Stimulated activated CD4-positive, alpha-beta T cell treated with anti-CD3 and anti-CD28 coated beads, Interleukin-2, amount 100 ng/mL, for 4 hours (primary cell): ENCODE data around the gene SLC43A3.
"Not testable (repeated sequence)": the region's sequence is repeated elsewhere in the genome, so short reads cannot be mapped to it uniquely, and the experiment has no call there.

Experiments used
- DNase-seq: peaks from one replicate; pipeline ENCODE4 v3.0.0-alpha.2; 2020; ENCODE audit warnings: low read depth

The SLC43A3 gene

GRCh38 chr11:57405271-57405860 is 21.6 kb downstream of the SLC43A3 start:
- no peak for DNase-seq

- DNase-seq: no peak
These were observed 23.1 kb downstream of the SLC43A3 start for GRCh38 chr11:57403802-57404147.

GRCh38 chr11:57403003-57403801 is 23.7 kb downstream of the SLC43A3 start:
- not testable (repeated sequence) for DNase-seq

GRCh38 chr11:57402188-57403002 is 24.5 kb downstream of the SLC43A3 start:
- DNase-seq: no peak

- no peak for DNase-seq
These were observed 26.8 kb downstream of the SLC43A3 start for GRCh38 chr11:57399972-57400578.

GRCh38 chr11:57399221-57399620 is 27.7 kb downstream of the SLC43A3 start:
- no peak for DNase-seq

GRCh38 chr11:57397394-57397990 is 29.4 kb downstream of the SLC43A3 start:
- DNase-seq: no peak

- no peak for DNase-seq
These were observed 30.2 kb downstream of the SLC43A3 start for GRCh38 chr11:57396744-57397143.

GRCh38 chr11:57395905-57396623 is 30.9 kb downstream of the SLC43A3 start:
- no peak for DNase-seq

- no peak for DNase-seq
These were observed 32.5 kb downstream of the SLC43A3 start for GRCh38 chr11:57394203-57394965.

- no peak for DNase-seq
These were observed 34.2 kb downstream of the SLC43A3 start for GRCh38 chr11:57392763-57393105.

GRCh38 chr11:57392066-57392762 is 34.7 kb downstream of the SLC43A3 start:
- no peak for DNase-seq

- DNase-seq: no peak
These were observed 35.4 kb downstream of the SLC43A3 start for GRCh38 chr11:57391539-57391938.

- DNase-seq: no peak
These were observed 35.8 kb downstream of the SLC43A3 start for GRCh38 chr11:57391111-57391510.

GRCh38 chr11:57390535-57390934 is 36.4 kb downstream of the SLC43A3 start, which contains the start of gene PRG2:
Gene PRG2, minus strand, starts transcription at chr11:57390650. Its CDS starts 706 bp downstream, at chr11:57389944.
- DNase-seq: no peak

- no peak for DNase-seq
These were observed 39.5 kb downstream of the SLC43A3 start for GRCh38 chr11:57387289-57388030.

GRCh38 chr11:57386178-57386940 is 40.6 kb downstream of the SLC43A3 start:
- DNase-seq: no peak

GRCh38 chr11:57380975-57381374 is 45.9 kb downstream of the SLC43A3 start, which contains the start of gene PRG3:
Gene PRG3, minus strand, starts transcription at chr11:57381150. Its CDS starts 442 bp downstream, at chr11:57380708.
- no peak for DNase-seq
